T-helper 17 cell (primary cell): ENCODE results near the gene LCMT2. TPM values are rescaled to one million over a fixed set of nuclear protein-coding genes. Genes with fewer than 3 reads are reported as not detected.
A peak's percentile ranks its signal among the peaks of the same experiment; 100 is the strongest.

Experiments
- ATAC-seq: fragments of 150-1000 bp; cut with Tn5 transposase; 2 replicates; pipeline ENCODE4 v1.10.0; 2021; ENCODE audit warnings: mild to moderate bottlenecking, moderate library complexity
- DNase-seq, 3 donors: peaks; one replicate each; pipeline versions ENCODE4 v3.0.0 to v3.0.0-alpha.2; 2020 to 2021
- H3K9me3 ChIP-seq: one replicate; pipeline ENCODE4 v1.7.0; 2013; ENCODE audit warnings: low read length, mild to moderate bottlenecking; ENCODE audit not compliant: control insufficient read depth, poor library complexity, severe bottlenecking
- H3K27ac Mint-ChIP-seq: one replicate; pipeline ENCODE4 v1.8.0; 2022; ENCODE audit warnings: mild to moderate bottlenecking, moderate library complexity, mixed read lengths
- H3K27me3 Mint-ChIP-seq: one replicate; pipeline ENCODE4 v1.8.0; 2022; ENCODE audit warnings: mixed read lengths
- H3K36me3 Mint-ChIP-seq: one replicate; pipeline ENCODE4 v1.8.0; 2022; ENCODE audit warnings: low read depth, mixed read lengths
- H3K4me1 Mint-ChIP-seq: one replicate; pipeline ENCODE4 v1.8.0; 2022; ENCODE audit warnings: mild to moderate bottlenecking, mixed read lengths
- H3K4me3 Mint-ChIP-seq: one replicate; pipeline ENCODE4 v1.8.0; 2022; ENCODE audit warnings: mild to moderate bottlenecking, moderate library complexity, mixed read lengths
- total RNA-seq, 4 donors: library from RNA in 2 of 4; stranded (reverse) in 2 of 4; gene quantifications; one replicate each; pipeline ENCODE4 v1.2.3 and lab custom pipeline; 2022 to 2026

LCMT2 gene
- 1 to 10 TPM; 9.0 to 9.4 TPM for total RNA-seq
- 18.9 to 27.3 reads per million in 2 donors for total RNA-seq (lab: John Stamatoyannopoulos, UW)

GRCh38 chr15:43329960-43330779 is at the start of gene LCMT2:
Gene LCMT2, minus strand, starts transcription at chr15:43330573. Its CDS starts 84 bp downstream, at chr15:43330489.
- ATAC-seq (peak; percentile 87), DNase-seq (peak; percentile 72 to 83 (median 81))
- Mint-ChIP-seq H3K27me3 (no peaks in the 10 kb centered on the region), H3K27ac (peak within 1 kb of the TSS; percentile 96), H3K4me1 (peaks cover 17% of the 10 kb centered on the region), H3K4me3 (peak within 1 kb of the TSS; percentile 94), H3K36me3 (peaks cover 2% of the 10 kb centered on the region)
- H3K9me3 ChIP-seq = no peaks in the 10 kb centered on the region

- H3K4me3 Mint-ChIP-seq = no peak overlapping the region
These were observed 48.2 kb upstream of the LCMT2 start for GRCh38 chr15:43378601-43379000.

GRCh38 chr15:43376017-43376705 is 45.8 kb upstream of the LCMT2 start:
- Mint-ChIP-seq H3K4me3 (no peak overlapping the region), H3K36me3 (peaks cover 7% of the 10 kb centered on the region), H3K27ac (no peak overlapping the region), H3K4me1 (peaks cover 29% of the 10 kb centered on the region), H3K27me3 (no peaks in the 10 kb centered on the region)
- no peak for DNase-seq
- peak; percentile 78 for ATAC-seq
- H3K9me3 ChIP-seq = no peaks in the 10 kb centered on the region

More at GRCh38 chr15:43378601-43379000, 48.2 kb upstream of the LCMT2 start:
- Mint-ChIP-seq H3K27me3 (no peaks in the 10 kb centered on the region), H3K36me3 (peaks cover 7% of the 10 kb centered on the region), H3K27ac (peak overlapping the region; percentile 62), H3K4me1 (peaks cover 15% of the 10 kb centered on the region)
- H3K9me3 ChIP-seq = no peaks in the 10 kb centered on the region
- DNase-seq (no peak), ATAC-seq (no peak)

- peak; percentile 82 for ATAC-seq
- no peaks in the 10 kb centered on the region for H3K9me3 ChIP-seq
- H3K27ac Mint-ChIP-seq = peak within 1 kb of the TSS; percentile 92
- H3K4me1 Mint-ChIP-seq = peaks cover 43% of the 10 kb centered on the region
- DNase-seq = peak; percentile 53 to 60 (median 59)
- H3K36me3 Mint-ChIP-seq = peaks cover 5% of the 10 kb centered on the region
- no peaks in the 10 kb centered on the region for H3K27me3 Mint-ChIP-seq
- H3K4me3 Mint-ChIP-seq = peak within 1 kb of the TSS; percentile 94
These were observed 40.9 kb upstream of the LCMT2 start, which contains the start of the genes TUBGCP4 and ZSCAN29 for GRCh38 chr15:43370975-43371974. Gene TUBGCP4, plus strand, starts transcription at chr15:43371101. Its CDS starts 254 bp downstream, at chr15:43371355. Gene ZSCAN29, minus strand, starts transcription at chr15:43371043. Its CDS starts 1,130 bp downstream, at chr15:43369913.

GRCh38 chr15:43370310-43370974 is 40.1 kb upstream of the LCMT2 start:
- DNase-seq (no peak), ATAC-seq (peak; percentile 58)
- H3K36me3 Mint-ChIP-seq = peaks cover 5% of the 10 kb centered on the region

GRCh38 chr15:43361313-43361903 is 31.0 kb upstream of the LCMT2 start:
- peaks cover 31% of the 10 kb centered on the region for H3K9me3 ChIP-seq
- DNase-seq (no peak), ATAC-seq (no peak)
- Mint-ChIP-seq H3K4me3 (no peak overlapping the region), H3K27ac (no peak overlapping the region), H3K4me1 (no peaks in the 10 kb centered on the region), H3K27me3 (no peaks in the 10 kb centered on the region), H3K36me3 (peaks cover 5% of the 10 kb centered on the region)

More at GRCh38 chr15:43370310-43370974, 40.1 kb upstream of the LCMT2 start:
- H3K9me3 ChIP-seq = no peaks in the 10 kb centered on the region
- Mint-ChIP-seq H3K27me3 (no peaks in the 10 kb centered on the region), H3K4me3 (peak overlapping the region; percentile 94), H3K4me1 (peaks cover 39% of the 10 kb centered on the region), H3K27ac (peak overlapping the region; percentile 92)

- Mint-ChIP-seq H3K4me1 (no peaks in the 10 kb centered on the region), H3K27me3 (no peaks in the 10 kb centered on the region), H3K36me3 (peaks cover 3% of the 10 kb centered on the region), H3K4me3 (peak overlapping the region; percentile 13), H3K27ac (no peak overlapping the region)
- peaks cover 31% of the 10 kb centered on the region for H3K9me3 ChIP-seq
- DNase-seq (no peak), ATAC-seq (no peak)
These were observed 30.4 kb upstream of the LCMT2 start for GRCh38 chr15:43360821-43361220.

GRCh38 chr15:43352693-43353382 is 22.5 kb upstream of the LCMT2 start:
- no peak overlapping the region for H3K27ac Mint-ChIP-seq
- no peaks in the 10 kb centered on the region for H3K27me3 Mint-ChIP-seq
- peaks cover 5% of the 10 kb centered on the region for H3K4me1 Mint-ChIP-seq
- no peak for ATAC-seq
- no peaks in the 10 kb centered on the region for H3K9me3 ChIP-seq
- H3K4me3 Mint-ChIP-seq = no peak overlapping the region
- DNase-seq = no peak
- no peaks in the 10 kb centered on the region for H3K36me3 Mint-ChIP-seq

GRCh38 chr15:43347114-43347513 is 16.7 kb upstream of the LCMT2 start:
- no peaks in the 10 kb centered on the region for H3K9me3 ChIP-seq
- Mint-ChIP-seq H3K27ac (no peak overlapping the region), H3K4me3 (no peak overlapping the region), H3K36me3 (peaks cover 7% of the 10 kb centered on the region), H3K4me1 (no peaks in the 10 kb centered on the region), H3K27me3 (no peaks in the 10 kb centered on the region)
- DNase-seq = no peak
- ATAC-seq = no peak

GRCh38 chr15:43346305-43346704 is 15.9 kb upstream of the LCMT2 start:
- Mint-ChIP-seq H3K4me1 (no peaks in the 10 kb centered on the region), H3K27ac (no peak overlapping the region), H3K36me3 (peaks cover 7% of the 10 kb centered on the region), H3K27me3 (no peaks in the 10 kb centered on the region), H3K4me3 (no peak overlapping the region)
- no peaks in the 10 kb centered on the region for H3K9me3 ChIP-seq
- ATAC-seq (no peak), DNase-seq (no peak)

- no peak for DNase-seq
- Mint-ChIP-seq H3K27me3 (no peaks in the 10 kb centered on the region), H3K4me1 (peaks cover 16% of the 10 kb centered on the region), H3K27ac (peak overlapping the region; percentile 96), H3K4me3 (peak overlapping the region; percentile 94), H3K36me3 (peaks cover 3% of the 10 kb centered on the region)
- no peaks in the 10 kb centered on the region for H3K9me3 ChIP-seq
- peak; percentile 12 for ATAC-seq
These were observed 361 bp upstream of the LCMT2 start for GRCh38 chr15:43330780-43331087.
